IgD-negative memory B cell (primary cell): ENCODE results near the gene STKLD1. TPM values are rescaled to one million over a fixed set of nuclear protein-coding genes. Genes with fewer than 3 reads are reported as not detected.
A peak's percentile ranks its signal among the peaks of the same experiment; 100 is the strongest.

Experiments used
- H3K27ac Mint-ChIP-seq, 3 donors: one replicate each; pipeline ENCODE4 v1.8.0; 2020 to 2022; ENCODE audit warnings: mild to moderate bottlenecking in 3 of 3, mixed read lengths in 3 of 3, moderate library complexity in 1 of 3
- H3K27me3 Mint-ChIP-seq: one replicate; pipeline ENCODE4 v1.8.0; 2021; ENCODE audit warnings: mixed read lengths
- H3K36me3 Mint-ChIP-seq: one replicate; pipeline ENCODE4 v1.8.0; 2020; ENCODE audit warnings: mild to moderate bottlenecking, mixed read lengths
- H3K4me1 Mint-ChIP-seq, 3 donors: one replicate each; pipeline ENCODE4 v1.8.0; 2020 to 2022; ENCODE audit warnings: mixed read lengths in 3 of 3, mild to moderate bottlenecking in 1 of 3
- H3K4me3 Mint-ChIP-seq, 4 donors: one replicate each; pipeline ENCODE4 v1.8.0; 2020 to 2022; ENCODE audit warnings: mild to moderate bottlenecking in 4 of 4, mixed read lengths in 4 of 4, moderate library complexity in 3 of 4
- H3K9me3 Mint-ChIP-seq, 3 donors: one replicate each; pipeline ENCODE4 v1.8.0; 2020 to 2021; ENCODE audit warnings: mixed read lengths in 3 of 3, mild to moderate bottlenecking in 1 of 3
- polyA plus RNA-seq: library from polyadenylated mRNA; unstranded; fragments of 300-500 nt; fragmentation: Illumina TruSeq; gene quantifications from one replicate; pipeline ENCODE4 v1.2.3, GENCODE V29; 2021

STKLD1 gene
- polyA plus RNA-seq, 1 donor from 2014 or later: 0.16 TPM

- Mint-ChIP-seq H3K27me3 (no peaks in the 10 kb centered on the region), H3K9me3 (no peaks in the 10 kb centered on the region), H3K4me1 (no peaks in the 10 kb centered on the region), H3K36me3 (no peaks in the 10 kb centered on the region), H3K4me3 (no peak overlapping the region), H3K27ac (peak overlapping the region in 1 of 3 donors; percentile 26)
Observed at GRCh38 chr9:133396952-133397351, 20.8 kb downstream of the STKLD1 start.

- Mint-ChIP-seq H3K36me3 (no peaks in the 10 kb centered on the region), H3K9me3 (no peaks in the 10 kb centered on the region), H3K27me3 (no peaks in the 10 kb centered on the region), H3K27ac (peak overlapping the region in 1 of 3 donors; percentile 26), H3K4me1 (no peaks in the 10 kb centered on the region), H3K4me3 (peak overlapping the region in 1 of 4 donors; percentile 4)
Observed at GRCh38 chr9:133397370-133397769, 21.2 kb downstream of the STKLD1 start.

- Mint-ChIP-seq H3K4me3 (no peak overlapping the region), H3K27me3 (no peaks in the 10 kb centered on the region), H3K27ac (no peak overlapping the region), H3K36me3 (no peaks in the 10 kb centered on the region), H3K4me1 (no peaks in the 10 kb centered on the region), H3K9me3 (no peaks in the 10 kb centered on the region)
Observed at GRCh38 chr9:133397895-133398294, 21.7 kb downstream of the STKLD1 start.

GRCh38 chr9:133400292-133400691, 24.1 kb downstream of the STKLD1 start:
- peaks cover 3 to 5% (median 4%) of the 10 kb centered on the region in 3 donors for H3K4me1 Mint-ChIP-seq
- H3K4me3 Mint-ChIP-seq: no peak overlapping the region
- H3K36me3 Mint-ChIP-seq: no peaks in the 10 kb centered on the region
- H3K27me3 Mint-ChIP-seq: no peaks in the 10 kb centered on the region
- no peaks in the 10 kb centered on the region for H3K9me3 Mint-ChIP-seq
- no peak overlapping the region for H3K27ac Mint-ChIP-seq

GRCh38 chr9:133401588-133401987, 25.4 kb downstream of the STKLD1 start:
- H3K27ac Mint-ChIP-seq: no peak overlapping the region
- no peaks in the 10 kb centered on the region for H3K27me3 Mint-ChIP-seq
- H3K4me1 Mint-ChIP-seq: peaks cover 3 to 6% (median 4%) of the 10 kb centered on the region in 3 donors
- H3K9me3 Mint-ChIP-seq: no peaks in the 10 kb centered on the region
- no peak overlapping the region for H3K4me3 Mint-ChIP-seq
- H3K36me3 Mint-ChIP-seq: no peaks in the 10 kb centered on the region

- no peaks in the 10 kb centered on the region for H3K27me3 Mint-ChIP-seq
- no peak overlapping the region for H3K4me3 Mint-ChIP-seq
- H3K36me3 Mint-ChIP-seq: no peaks in the 10 kb centered on the region
- H3K9me3 Mint-ChIP-seq: no peaks in the 10 kb centered on the region
- H3K4me1 Mint-ChIP-seq: peaks cover 8 to 10% (median 9%) of the 10 kb centered on the region in 3 donors
- H3K27ac Mint-ChIP-seq: no peak overlapping the region
Observed at GRCh38 chr9:133402689-133403088, 26.5 kb downstream of the STKLD1 start.

- H3K9me3 Mint-ChIP-seq: no peaks in the 10 kb centered on the region
- H3K27ac Mint-ChIP-seq: peak overlapping the region in 2 of 3 donors; percentile 58 to 69
- H3K4me3 Mint-ChIP-seq: no peak overlapping the region
- H3K36me3 Mint-ChIP-seq: no peaks in the 10 kb centered on the region
- H3K4me1 Mint-ChIP-seq: peaks cover 8 to 10% (median 9%) of the 10 kb centered on the region in 3 donors
- H3K27me3 Mint-ChIP-seq: no peaks in the 10 kb centered on the region
Observed at GRCh38 chr9:133403766-133404453, 27.7 kb downstream of the STKLD1 start.

- Mint-ChIP-seq H3K27me3 (no peaks in the 10 kb centered on the region), H3K27ac (peak overlapping the region in 1 of 3 donors; percentile 69), H3K4me3 (no peak overlapping the region), H3K9me3 (no peaks in the 10 kb centered on the region), H3K36me3 (no peaks in the 10 kb centered on the region), H3K4me1 (peaks cover 8 to 10% (median 9%) of the 10 kb centered on the region in 3 donors)
Observed at GRCh38 chr9:133404454-133405002, 28.4 kb downstream of the STKLD1 start.

GRCh38 chr9:133405508-133406438, 29.6 kb downstream of the STKLD1 start:
- H3K9me3 Mint-ChIP-seq: no peaks in the 10 kb centered on the region
- H3K4me1 Mint-ChIP-seq: peaks cover 8 to 10% (median 9%) of the 10 kb centered on the region in 3 donors
- H3K36me3 Mint-ChIP-seq: no peaks in the 10 kb centered on the region
- H3K27ac Mint-ChIP-seq: peak overlapping the region in 1 of 3 donors; percentile 47
- H3K27me3 Mint-ChIP-seq: no peaks in the 10 kb centered on the region
- H3K4me3 Mint-ChIP-seq: no peak overlapping the region

GRCh38 chr9:133406480-133407307, 30.5 kb downstream of the STKLD1 start:
- Mint-ChIP-seq H3K4me3 (peak overlapping the region in 1 of 4 donors; percentile 60), H3K4me1 (peaks cover 8 to 10% (median 9%) of the 10 kb centered on the region in 3 donors), H3K36me3 (no peaks in the 10 kb centered on the region), H3K27me3 (no peaks in the 10 kb centered on the region), H3K27ac (peak overlapping the region in 1 of 3 donors; percentile 88), H3K9me3 (no peaks in the 10 kb centered on the region)

- peaks cover 8 to 10% (median 9%) of the 10 kb centered on the region in 3 donors for H3K4me1 Mint-ChIP-seq
- H3K9me3 Mint-ChIP-seq: no peaks in the 10 kb centered on the region
- no peak overlapping the region for H3K27ac Mint-ChIP-seq
- H3K36me3 Mint-ChIP-seq: peaks cover 1% of the 10 kb centered on the region
- no peak overlapping the region for H3K4me3 Mint-ChIP-seq
- no peaks in the 10 kb centered on the region for H3K27me3 Mint-ChIP-seq
Observed at GRCh38 chr9:133408042-133408441, 31.9 kb downstream of the STKLD1 start.

GRCh38 chr9:133415170-133415569, 39.0 kb downstream of the STKLD1 start:
- peaks cover 1% of the 10 kb centered on the region for H3K36me3 Mint-ChIP-seq

GRCh38 chr9:133417541-133418461, 41.6 kb downstream of the STKLD1 start, which contains the start of gene REXO4:
Gene REXO4, minus strand, starts transcription at chr9:133418010. Its CDS starts 166 bp downstream, at chr9:133417844.
- peaks cover 34 to 50% (median 46%) of the 10 kb centered on the region in 3 donors for H3K4me1 Mint-ChIP-seq
- H3K9me3 Mint-ChIP-seq: peaks cover 0 to 1% (median 0%) of the 10 kb centered on the region in 3 donors
- peak within 1 kb of the TSS; percentile 90 to 96 (median 94) for H3K4me3 Mint-ChIP-seq
- peaks cover 2% of the 10 kb centered on the region for H3K27me3 Mint-ChIP-seq
- peak within 1 kb of the TSS; percentile 88 to 94 (median 91) for H3K27ac Mint-ChIP-seq
- H3K36me3 Mint-ChIP-seq: peaks cover 1% of the 10 kb centered on the region

More at GRCh38 chr9:133415170-133415569, 39.0 kb downstream of the STKLD1 start:
- H3K9me3 Mint-ChIP-seq: peaks cover 0 to 1% (median 0%) of the 10 kb centered on the region in 3 donors
- H3K4me1 Mint-ChIP-seq: peaks cover 22 to 37% (median 32%) of the 10 kb centered on the region in 3 donors
- peak overlapping the region in 3 of 4 donors; percentile 52 to 93 (median 77) for H3K4me3 Mint-ChIP-seq
- no peaks in the 10 kb centered on the region for H3K27me3 Mint-ChIP-seq
- H3K27ac Mint-ChIP-seq: peak overlapping the region; percentile 61 to 94 (median 62)
